HG02970 (cell line): ENCODE results near the gene CD79B.

Source experiments
- ATAC-seq: cut with Tn5 transposase; IDR thresholded peaks from one replicate; pipeline ENCODE4 v1.9.1; 2021; ENCODE audit warnings: mild to moderate bottlenecking, moderate library complexity, moderate number of reproducible peaks; ENCODE audit not compliant: unreplicated experiment, low FRiP score

Gene CD79B

GRCh38 chr17:63931981-63932561 lies at the start of gene CD79B:
Gene CD79B (minus strand): TSS chr17:63932331. CDS start chr17:63932261, 70 bp downstream.
- ATAC-seq = peak; percentile 56

GRCh38 chr17:63978272-63979200 lies 46.4 kb upstream of the CD79B start:
- ATAC-seq = no peak

- no peak for ATAC-seq
Measured at GRCh38 chr17:63976702-63977101, 44.6 kb upstream of the CD79B start.

- ATAC-seq = no peak
Measured at GRCh38 chr17:63975541-63976092, 43.5 kb upstream of the CD79B start.

DNA sequence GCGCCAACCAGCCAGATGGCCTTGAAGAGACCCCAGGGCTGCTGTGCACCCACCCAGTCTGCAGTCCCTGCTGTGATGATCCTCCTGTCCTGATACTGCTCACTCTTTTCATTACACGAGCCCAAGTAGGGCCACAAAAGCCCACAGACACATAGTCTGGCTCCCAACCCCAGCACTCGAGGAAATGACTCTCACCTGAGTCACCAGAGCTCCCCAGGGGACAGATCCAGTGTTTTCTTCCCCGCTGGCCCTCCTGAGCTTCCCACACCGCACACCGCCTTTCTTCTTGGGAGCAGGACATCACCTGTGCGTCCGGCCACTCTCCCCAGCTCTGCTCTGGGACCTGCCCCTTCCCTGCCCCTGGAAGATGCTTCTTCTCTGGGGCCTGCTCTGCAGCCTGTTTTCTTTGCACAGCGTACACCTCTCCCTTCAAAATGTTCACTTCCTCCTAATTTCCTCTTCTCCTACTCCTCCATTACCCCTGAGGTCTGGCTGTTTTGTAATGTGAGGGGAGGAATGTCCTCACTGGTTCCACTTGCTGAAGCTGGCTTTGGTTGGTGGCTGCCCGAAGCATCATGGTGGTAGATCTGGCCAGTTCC lies 42.6 kb upstream of the CD79B start:
- ATAC-seq = no peak

DNA sequence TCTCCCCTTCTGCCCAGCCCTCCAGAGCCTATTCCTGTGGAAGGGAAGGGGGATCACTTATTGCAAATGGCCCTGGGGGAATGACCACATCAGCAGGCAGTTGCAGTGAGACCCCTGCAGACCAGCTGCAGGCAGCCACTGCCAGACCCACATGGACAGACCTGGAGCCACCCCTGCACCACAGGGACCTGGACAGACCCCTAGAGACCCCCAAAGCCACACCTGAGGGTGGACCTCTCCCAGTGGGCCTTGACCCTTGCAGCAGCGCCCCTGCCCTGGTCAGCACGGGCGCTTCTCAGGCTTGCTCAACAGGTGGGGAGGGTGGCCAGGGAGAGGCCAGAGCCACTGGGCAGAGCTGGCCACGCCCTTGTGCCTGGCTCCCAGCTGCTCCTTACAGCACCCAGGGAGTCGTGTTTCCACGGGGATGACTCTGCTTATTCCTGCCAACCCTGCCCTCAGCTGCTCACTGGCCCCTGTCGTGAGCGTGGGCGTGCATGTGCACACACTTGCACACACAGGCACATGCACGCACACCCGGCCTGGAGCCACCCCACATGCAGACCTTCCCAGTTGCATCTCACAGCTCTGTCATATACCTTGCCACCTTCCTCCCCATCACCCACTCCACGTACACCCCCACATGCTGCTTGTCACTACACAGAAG lies 41.9 kb upstream of the CD79B start:
- ATAC-seq = no peak

- no peak for ATAC-seq
Measured at GRCh38 chr17:63973247-63973646, 41.1 kb upstream of the CD79B start.

DNA sequence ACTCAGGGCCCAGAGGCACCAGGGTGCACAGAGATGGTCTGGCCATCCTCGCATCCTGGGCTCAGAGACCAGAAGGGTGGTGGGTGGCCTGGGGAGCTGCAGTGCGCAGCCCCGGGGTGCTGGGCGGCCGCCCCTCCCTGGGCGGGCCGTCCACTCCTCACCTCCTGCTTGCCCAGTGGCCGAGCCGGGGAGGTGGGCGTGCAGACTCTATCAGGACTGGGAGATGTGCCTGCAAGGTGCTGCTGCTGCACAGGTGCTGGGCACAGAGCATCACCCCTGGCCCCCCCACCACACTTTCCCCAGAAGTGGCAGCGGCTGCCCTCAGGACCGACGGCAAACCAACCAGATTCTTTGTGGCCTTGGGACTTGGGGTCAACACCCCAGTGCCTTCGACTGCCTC lies 40.7 kb upstream of the CD79B start, which contains the start of gene SCN4A:
SCN4A (minus strand) TSS at position 123 of the 400 bp plus-strand sequence; CDS start at position 46, 77 bp downstream.
- ATAC-seq = no peak

DNA sequence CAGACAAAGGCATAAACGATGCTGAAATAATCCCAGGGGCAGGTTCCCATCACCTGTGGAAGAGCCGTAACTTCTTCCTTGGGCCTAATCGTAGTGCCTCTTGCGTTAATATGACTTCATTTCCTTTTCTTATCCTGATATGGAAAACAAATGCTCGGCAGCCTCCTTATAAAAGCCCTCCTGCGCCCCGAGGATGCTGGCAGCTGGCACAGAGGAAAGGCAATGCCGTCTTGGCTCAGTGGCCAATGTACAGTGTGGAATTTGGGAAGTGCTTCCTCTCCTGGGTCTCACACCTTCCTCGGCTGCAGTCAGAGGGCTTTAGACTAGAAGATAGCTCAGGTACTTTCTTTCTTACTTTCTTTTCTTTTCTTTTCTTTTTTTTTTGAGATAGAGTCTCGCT lies 37.1 kb upstream of the CD79B start:
- ATAC-seq = no peak

DNA sequence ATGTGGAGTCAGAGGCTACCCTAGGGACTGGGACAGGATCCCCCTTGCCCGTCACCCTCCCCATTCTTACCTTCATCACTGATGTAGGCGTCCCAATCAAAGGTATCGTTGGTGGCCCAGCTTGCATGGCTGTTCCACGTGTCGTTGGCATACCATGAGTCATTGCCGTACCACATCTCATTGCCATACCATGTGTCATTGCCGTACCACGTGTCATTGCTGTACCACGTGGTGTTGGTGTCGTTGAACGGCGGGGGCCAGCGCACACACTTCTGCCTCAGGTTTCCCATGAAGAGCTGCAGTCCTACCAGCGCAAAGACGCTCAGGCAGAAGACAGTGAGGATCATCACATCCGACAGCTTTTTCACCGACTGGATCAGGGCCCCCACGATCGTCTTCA lies 35.8 kb upstream of the CD79B start:
- ATAC-seq = no peak

- no peak for ATAC-seq
Measured at GRCh38 chr17:63966646-63967264, 34.6 kb upstream of the CD79B start.

- no peak for ATAC-seq
Measured at GRCh38 chr17:63963123-63963522, 31.0 kb upstream of the CD79B start.

- ATAC-seq = no peak
Measured at GRCh38 chr17:63962298-63962744, 30.2 kb upstream of the CD79B start.

DNA sequence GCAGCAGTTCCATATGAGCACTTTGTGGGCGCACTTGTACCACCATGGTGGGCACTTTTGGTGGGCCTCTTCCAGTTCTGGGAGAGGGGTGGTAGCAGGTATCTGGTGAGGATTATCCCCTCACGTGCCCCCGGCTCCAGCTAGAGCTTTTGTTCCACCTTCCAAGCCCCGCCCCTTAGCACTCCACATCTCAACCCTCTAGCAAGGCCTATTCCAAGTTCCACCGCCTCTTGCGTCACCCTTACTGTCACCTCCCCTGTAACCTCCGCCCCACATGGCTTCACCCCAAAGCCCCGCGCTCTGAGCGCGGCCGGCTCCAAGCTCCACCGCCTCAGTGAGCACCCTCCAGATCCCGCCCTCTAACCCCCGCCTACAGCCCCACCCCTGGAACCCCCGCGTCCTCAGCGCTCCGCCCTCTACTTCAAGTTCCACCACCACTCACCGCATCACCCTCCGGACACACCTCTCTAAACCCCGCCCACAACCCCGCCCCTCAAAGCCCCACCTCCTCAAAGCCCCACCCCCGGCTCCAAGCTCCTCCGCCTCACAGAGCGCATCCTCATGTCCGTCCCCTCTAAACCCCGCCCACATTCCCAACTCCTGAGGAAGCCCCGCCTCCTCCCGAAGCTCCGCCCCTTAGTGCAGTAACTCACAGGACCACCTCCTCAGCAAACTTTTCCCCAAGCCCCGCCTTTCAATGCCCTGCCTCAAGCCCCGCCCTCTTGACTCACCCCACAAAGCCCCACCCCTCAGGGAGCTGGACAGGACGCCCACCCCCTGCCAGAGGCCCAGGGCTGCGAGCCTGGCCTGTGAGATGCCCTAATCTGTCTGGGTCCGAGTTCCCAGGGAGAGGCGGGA lies 29.5 kb upstream of the CD79B start:
- ATAC-seq = no peak

DNA sequence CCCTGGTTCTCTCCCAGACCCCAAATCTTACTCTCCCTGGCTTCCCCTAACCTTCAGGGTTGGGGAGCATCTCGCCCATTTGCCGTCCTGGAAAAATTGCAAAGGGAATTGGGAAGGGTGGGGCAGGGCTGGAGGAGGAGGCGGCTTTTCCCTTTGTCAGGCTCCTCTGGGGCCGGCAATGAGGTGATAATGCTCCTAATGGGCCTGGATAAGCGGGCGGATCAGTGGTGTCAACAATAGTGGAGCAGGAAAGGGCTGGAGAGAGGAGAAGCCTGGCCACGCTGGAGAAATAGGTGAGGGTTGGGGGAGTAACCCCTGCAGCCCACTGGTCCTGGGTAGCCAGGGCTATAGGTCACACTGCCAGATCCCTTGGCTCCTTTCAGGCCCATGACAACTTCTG lies 28.3 kb upstream of the CD79B start:
- ATAC-seq = no peak

- no peak for ATAC-seq
Measured at GRCh38 chr17:63960006-63960405, 27.9 kb upstream of the CD79B start.

GRCh38 chr17:63956296-63956920 lies 24.3 kb upstream of the CD79B start:
- no peak for ATAC-seq

DNA sequence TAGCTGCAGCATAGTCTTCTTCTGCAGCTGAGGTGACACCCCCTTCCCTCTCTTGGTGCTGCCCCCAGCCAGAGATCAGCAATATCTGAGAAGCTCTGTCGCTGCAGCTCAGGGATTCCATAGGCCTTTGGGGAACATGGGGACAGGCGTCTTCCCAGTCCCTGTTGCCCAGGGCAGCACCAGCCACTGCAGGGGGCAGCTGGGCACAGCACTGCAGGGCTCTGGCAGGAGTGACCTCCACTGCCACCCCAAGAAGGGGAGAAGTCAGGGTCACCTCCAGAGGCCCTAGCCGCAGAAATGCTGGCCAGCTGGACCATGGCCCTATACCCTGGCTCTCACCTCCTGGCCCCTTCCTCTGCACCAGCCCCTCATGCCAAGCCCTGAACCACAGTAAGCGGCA lies 23.7 kb upstream of the CD79B start:
- no peak for ATAC-seq

DNA sequence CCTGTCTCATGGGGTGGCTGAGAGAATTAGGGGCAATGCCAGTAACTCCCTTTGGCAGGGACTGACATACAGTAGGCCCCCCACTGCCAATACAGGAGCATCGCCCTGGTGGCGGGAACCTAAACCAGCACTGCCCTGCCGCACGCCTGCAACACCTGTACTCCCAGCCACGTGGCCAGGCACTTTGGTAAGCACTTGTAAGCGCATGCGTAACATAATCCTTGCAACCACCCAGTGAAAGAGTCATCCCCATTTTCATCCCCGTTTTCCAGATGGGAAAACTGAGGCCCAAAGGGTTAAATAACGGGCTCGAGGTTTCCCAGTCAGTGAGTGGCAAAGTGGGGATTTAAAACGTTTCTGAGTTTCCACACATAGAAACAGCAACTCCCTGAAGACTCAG lies 23.1 kb upstream of the CD79B start:
- no peak for ATAC-seq
